ENCODE measurements around the gene VPS18.

The VPS18 gene

GRCh38 chr15:40878785-40879184 lies 15.5 kb upstream of the VPS18 start:
- Histone ChIP-seq H3K27me3 (ENCODE audit: low read length) (no peaks in the 10 kb centered on the region), H4K20me1 (ENCODE audit: low read depth, low read length) (no peaks in the 10 kb centered on the region), H3K79me2 (ENCODE audit: insufficient read depth, low read length) (no peaks in the 10 kb centered on the region), H3K4me2 (ENCODE audit: low read depth, low read length, poor library complexity, severe bottlenecking) (no peak overlapping the region), H3F3A (ENCODE audit: insufficient read depth) (no peaks in the 10 kb centered on the region), H3K27ac (ENCODE audit: low read depth, low read length) (no peak overlapping the region), H3K9ac (ENCODE audit: low read length) (no peak overlapping the region), H3K36me3 (ENCODE audit: low read length) (no peaks in the 10 kb centered on the region), H2AFZ (ENCODE audit: low read depth, low read length, severe bottlenecking) (no peak overlapping the region), H3K9me3 (ENCODE audit: insufficient read depth, low read length) (no peaks in the 10 kb centered on the region), H3K4me3 (ENCODE audit: insufficient read depth, low read length, poor library complexity, severe bottlenecking) (no peak overlapping the region), H3K9me2 (replicated peaks; ENCODE audit: insufficient read depth, low read length) (no peaks in the 10 kb centered on the region)
- TF ChIP-seq CTCF (IDR thresholded peaks at IDR 0.05; ENCODE audit: insufficient read depth, low read length, poor library complexity, severe bottlenecking) (no peak), EZH2phosphoT487 (conservative IDR thresholded peaks at IDR 0.05; ENCODE audit: low read length) (no peak)

GRCh38 chr15:40879609-40880008 lies 14.6 kb upstream of the VPS18 start:
- Histone ChIP-seq H3K9ac (ENCODE audit: low read length) (no peak overlapping the region), H3K9me2 (replicated peaks; ENCODE audit: insufficient read depth, low read length) (no peaks in the 10 kb centered on the region), H3K27ac (ENCODE audit: low read depth, low read length) (no peak overlapping the region), H3K79me2 (ENCODE audit: insufficient read depth, low read length) (no peaks in the 10 kb centered on the region), H3K36me3 (ENCODE audit: low read length) (no peaks in the 10 kb centered on the region), H2AFZ (ENCODE audit: low read depth, low read length, severe bottlenecking) (no peak overlapping the region), H3F3A (ENCODE audit: insufficient read depth) (no peaks in the 10 kb centered on the region), H3K27me3 (ENCODE audit: low read length) (no peaks in the 10 kb centered on the region), H3K9me3 (ENCODE audit: insufficient read depth, low read length) (no peaks in the 10 kb centered on the region), H3K4me3 (ENCODE audit: insufficient read depth, low read length, poor library complexity, severe bottlenecking) (no peak overlapping the region), H4K20me1 (ENCODE audit: low read depth, low read length) (no peaks in the 10 kb centered on the region), H3K4me2 (ENCODE audit: low read depth, low read length, poor library complexity, severe bottlenecking) (no peak overlapping the region)
- TF ChIP-seq EZH2phosphoT487 (conservative IDR thresholded peaks at IDR 0.05; ENCODE audit: low read length) (no peak), CTCF (IDR thresholded peaks at IDR 0.05; ENCODE audit: insufficient read depth, low read length, poor library complexity, severe bottlenecking) (no peak)

- Histone ChIP-seq H3K4me2 (ENCODE audit: low read depth, low read length, poor library complexity, severe bottlenecking) (no peak overlapping the region), H2AFZ (ENCODE audit: low read depth, low read length, severe bottlenecking) (no peak overlapping the region), H3K9me2 (replicated peaks; ENCODE audit: insufficient read depth, low read length) (no peaks in the 10 kb centered on the region), H3K4me3 (ENCODE audit: insufficient read depth, low read length, poor library complexity, severe bottlenecking) (no peak overlapping the region), H3K9me3 (ENCODE audit: insufficient read depth, low read length) (no peaks in the 10 kb centered on the region), H4K20me1 (ENCODE audit: low read depth, low read length) (no peaks in the 10 kb centered on the region), H3K27me3 (ENCODE audit: low read length) (no peaks in the 10 kb centered on the region), H3K79me2 (ENCODE audit: insufficient read depth, low read length) (no peaks in the 10 kb centered on the region), H3K27ac (ENCODE audit: low read depth, low read length) (no peak overlapping the region), H3K9ac (ENCODE audit: low read length) (no peak overlapping the region), H3F3A (ENCODE audit: insufficient read depth) (no peaks in the 10 kb centered on the region), H3K36me3 (ENCODE audit: low read length) (no peaks in the 10 kb centered on the region)
- no peak for TF ChIP-seq CTCF (IDR thresholded peaks at IDR 0.05; ENCODE audit: insufficient read depth, low read length, poor library complexity, severe bottlenecking)
- TF ChIP-seq EZH2phosphoT487 (conservative IDR thresholded peaks at IDR 0.05; ENCODE audit: low read length) = no peak
Measured at GRCh38 chr15:40881351-40881750, 12.9 kb upstream of the VPS18 start.
